DMS 273 treated with DMSO at 0.1 percent for 48 hours (cell line): ENCODE data around the gene ZDHHC11B.
"Not testable (repeated sequence)": the region's sequence is repeated elsewhere in the genome, so short reads cannot be mapped to it uniquely, and the experiment has no call there.

Source experiments
- DNase-seq: peaks from one replicate; lab custom pipeline; 2025; lab: John Stamatoyannopoulos, UW

ZDHHC11B gene

DNA sequence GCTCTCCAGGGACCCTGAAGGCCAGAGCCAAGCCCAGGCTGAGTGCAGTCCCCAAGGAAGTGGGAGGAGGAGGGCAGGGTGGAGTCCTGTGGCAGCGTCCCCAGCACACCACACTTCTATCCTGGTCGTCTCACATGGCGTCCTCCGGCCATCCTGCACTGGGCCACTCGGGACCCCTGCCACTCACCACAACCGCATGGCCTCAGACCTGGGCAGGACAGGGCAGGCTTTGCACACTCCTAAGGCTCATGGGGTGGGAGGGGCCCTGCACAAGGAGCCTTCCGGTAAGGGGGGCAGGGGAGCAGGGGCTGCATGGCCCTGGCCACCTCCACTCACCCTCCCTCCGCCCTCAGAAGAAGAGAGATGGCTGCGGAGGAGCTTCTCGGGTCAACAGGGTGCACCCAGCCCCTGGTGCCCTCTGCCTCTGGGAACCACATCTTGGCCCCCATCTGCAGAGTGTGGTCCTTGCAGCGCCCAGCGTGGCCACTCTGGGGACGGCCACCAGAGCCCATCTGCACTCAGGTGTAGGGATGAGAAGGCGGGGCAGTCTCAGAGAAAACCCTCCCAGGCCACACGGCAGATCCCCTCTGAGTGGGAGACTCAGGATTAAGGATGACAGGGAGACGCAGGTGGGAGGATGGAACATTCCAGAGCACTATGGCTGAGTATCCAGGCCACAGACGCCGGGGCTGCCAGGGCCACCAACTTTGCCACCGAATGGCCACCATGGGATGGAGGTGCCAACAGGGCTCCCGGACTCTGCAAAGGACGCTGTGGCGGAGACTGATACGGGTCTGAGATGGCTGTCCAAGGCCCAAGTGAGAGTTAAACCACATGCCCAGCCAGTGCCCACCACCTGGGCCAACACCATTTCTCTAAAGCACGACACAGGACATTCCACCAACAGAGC is 99.0 kb downstream of the ZDHHC11B start:
- DNase-seq = no peak

DNA sequence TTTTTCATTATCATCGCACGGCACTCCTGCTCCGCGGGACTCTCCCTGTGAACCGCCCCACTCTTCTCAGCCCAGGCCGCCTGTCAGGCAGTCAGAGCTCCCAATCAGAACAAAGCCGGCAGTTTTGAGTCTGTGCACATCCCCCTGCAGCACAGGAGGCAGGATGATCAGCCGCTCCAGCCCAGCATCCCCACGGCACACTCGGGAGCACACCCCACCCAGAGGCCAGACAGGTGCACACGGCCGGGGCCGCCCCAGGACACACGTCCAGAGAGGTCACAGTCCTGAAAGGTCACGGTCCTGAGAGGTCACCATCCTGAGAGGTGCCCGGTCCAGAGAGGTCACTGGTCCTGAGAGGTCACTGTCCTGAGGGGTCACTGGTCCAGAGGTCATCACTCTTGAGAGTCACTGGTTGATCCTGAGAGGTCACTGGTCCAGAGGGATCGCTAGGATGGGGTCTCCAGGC is 99.7 kb downstream of the ZDHHC11B start:
- DNase-seq = no peak

DNA sequence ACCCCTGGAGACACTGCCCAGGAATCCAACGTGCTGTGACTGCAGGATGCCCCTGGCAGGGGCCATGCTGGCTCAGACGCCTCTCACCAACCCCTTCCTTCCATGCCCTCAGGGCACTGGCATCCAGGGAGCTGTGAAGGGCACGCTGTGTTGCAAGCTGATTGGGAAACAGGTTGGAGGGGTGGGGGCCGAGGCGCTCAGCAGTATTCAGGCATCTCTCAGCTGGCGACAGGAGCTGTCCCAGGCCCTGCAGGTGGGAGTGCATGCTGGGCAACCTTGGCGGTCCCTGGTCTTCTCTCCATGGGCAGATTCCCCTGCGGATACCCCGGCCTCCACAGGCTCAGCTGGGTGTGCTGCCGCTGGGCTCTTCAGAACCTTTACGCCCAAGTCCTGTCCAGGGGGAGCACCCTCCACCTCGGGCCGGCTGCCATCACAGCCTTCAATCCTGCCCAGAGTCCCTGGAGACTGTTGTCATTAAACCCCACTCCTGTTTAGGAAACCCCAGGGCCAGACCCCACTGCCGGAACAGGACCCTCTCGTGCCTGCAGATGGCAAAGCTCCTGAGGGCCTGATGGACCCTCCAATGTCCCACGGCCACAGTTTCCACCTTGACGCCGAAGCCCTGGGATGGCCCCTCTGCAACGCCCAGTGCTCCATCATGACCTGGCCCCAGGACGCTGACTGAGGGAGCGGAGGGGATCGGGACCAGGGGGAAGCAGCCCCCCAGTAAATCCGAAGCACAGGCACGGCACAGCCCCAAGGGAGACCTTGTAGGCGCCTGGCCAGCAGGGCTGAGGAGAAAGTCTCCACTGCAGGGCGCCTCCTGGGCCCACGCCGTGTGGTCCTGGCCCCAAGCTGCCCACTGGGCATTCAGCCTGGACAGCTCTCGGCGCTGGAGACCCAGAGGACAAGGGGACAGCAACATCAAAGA is 100.7 kb downstream of the ZDHHC11B start:
- DNase-seq = no peak

DNA sequence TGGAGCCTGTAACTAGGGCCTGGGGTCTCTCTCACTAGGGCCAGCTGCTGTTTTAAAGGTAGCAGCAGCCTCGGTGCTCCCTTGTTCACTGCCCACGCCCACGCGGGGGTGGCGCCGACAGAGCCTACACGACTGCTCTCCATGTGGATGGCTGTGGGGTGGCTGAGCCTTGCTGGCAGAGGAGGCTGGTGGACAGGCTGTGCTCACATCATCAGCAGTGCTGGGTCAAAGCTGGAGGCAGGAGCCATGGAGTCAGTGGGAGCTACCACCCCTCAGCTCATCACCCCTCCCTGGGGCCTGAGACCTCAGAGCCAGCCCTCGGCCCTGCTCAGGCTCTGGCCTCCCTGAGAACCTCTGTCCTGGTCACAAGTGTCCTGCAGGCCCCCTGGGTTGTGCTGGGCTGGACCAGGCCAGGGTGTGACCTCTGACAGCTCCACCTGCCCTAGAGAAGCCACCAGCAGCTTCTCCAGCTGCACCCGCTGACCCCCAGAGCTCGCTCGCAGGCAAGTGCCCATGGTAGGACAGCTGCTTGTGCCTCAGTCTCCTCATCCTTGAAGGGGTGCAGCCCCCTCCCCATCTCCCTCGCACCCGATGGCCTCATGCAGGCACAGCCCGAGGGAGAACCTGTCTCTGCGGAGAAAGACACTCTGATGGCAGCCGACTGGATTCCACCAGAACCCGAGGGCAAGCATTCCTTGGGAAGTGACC is 101.7 kb downstream of the ZDHHC11B start:
- DNase-seq = not testable (repeated sequence)

DNA sequence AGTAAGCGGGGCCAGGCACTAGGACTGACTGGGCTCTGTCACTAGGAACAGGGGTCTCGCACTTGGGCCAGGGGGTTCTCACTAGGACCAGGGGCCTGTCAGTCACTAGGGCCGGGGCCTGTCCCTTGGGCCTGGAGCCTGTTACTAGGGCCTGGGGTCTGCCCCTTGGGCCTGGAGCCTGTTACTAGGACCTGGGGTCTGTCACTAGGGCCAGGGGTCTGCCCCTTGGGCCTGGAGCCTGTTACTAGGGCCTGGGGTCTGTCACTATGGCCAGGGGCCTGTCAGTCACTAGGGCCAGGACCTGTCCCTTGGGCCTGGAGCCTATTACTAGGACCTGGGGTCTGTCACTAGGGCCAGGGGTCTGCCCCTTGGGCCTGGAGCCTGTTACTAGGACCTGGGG is 102.3 kb downstream of the ZDHHC11B start:
- not testable (repeated sequence) for DNase-seq

DNA sequence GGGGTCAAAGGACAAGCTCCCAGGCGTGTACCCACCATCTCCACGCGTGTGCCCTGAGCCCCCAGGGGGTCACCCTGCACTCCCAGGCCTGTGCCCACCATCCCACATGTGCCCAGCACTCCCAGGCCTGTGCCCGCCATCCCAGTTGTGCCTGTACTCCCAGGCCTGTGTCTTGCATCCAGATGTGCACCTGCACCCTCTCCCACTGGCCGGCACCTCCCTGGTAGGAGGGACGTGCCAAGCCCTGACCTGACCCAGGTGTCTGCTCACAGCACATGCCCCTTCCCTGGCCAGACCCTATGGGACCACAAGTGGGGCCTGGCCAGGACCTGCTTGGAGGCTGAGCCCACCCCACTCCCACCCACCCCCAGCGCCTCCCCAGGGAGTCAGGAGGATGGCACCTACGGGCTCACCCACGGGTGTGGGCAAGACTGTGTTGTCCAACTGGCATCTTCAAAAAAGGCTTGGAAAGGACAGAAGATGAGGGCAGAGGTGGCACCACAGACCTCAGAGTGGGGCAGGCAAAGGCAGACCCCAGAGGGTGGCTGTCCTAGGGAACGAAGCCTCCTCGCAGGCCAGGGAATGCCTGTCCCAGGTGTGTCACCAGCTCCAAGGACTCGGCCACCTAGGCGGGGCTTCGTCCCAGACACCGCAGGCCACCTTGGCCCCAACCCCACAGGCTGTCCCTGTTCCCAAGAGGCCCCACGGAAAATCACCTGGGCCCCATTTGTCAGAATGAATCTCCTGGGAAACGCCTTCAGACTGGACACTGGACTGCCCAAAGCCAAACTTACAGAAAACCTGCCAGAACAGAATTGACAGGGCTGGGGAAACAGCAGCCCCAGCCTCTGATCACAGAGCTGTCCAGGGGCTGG is 103.0 kb downstream of the ZDHHC11B start:
- not testable (repeated sequence) for DNase-seq

DNA sequence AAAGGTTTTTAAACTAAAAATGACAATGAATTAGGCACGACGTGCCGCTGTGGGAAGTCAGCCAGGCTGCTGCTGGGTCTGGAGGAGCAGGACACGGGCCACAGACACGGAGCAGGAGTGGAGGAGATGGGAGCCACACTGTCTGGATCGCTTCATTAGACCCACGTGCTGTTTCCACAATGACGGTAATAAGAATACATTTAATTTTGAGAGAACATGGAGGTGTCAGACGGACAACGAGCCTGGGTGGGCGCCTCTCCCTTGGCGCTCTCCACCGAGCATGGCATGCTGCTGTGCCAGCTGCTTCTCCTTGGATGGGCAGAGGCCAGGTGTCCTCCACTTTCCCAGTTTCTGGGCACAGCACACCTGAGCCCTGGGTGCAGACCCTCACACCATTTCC is 103.7 kb downstream of the ZDHHC11B start:
- DNase-seq = not testable (repeated sequence)

DNA sequence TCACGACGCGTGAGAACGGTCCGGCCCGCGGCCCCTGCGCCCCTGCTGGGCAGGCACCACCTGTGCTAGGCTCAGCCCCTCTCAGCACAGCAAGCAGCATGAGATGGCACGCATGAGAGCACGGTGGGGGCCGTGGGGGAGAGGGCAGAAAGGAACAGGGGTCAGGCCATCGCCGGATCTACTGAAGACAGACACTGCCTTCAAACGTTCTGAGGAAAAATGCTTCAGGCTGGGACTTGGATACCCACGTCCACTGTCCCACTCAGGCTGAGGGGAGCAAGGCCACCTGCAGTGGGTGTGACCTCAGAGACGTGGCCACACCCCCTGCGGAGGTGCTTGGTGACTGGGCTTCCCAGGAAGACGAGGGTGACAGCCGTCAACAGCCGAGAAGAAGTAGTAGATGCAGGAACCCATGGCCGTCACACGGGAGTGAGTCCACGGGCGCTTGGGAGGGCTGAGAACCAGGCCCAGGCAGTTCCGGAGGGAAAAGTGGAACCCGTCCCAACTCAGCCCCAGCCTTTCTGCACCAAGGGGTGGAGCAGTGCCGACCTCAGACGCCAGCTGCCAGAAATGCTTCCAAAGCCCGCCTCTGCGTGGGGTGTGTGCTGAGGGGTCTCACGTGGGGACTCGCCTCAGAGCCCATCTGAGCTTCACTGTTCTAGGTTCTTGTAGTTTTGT is 104.3 kb downstream of the ZDHHC11B start:
- DNase-seq = not testable (repeated sequence)

DNA sequence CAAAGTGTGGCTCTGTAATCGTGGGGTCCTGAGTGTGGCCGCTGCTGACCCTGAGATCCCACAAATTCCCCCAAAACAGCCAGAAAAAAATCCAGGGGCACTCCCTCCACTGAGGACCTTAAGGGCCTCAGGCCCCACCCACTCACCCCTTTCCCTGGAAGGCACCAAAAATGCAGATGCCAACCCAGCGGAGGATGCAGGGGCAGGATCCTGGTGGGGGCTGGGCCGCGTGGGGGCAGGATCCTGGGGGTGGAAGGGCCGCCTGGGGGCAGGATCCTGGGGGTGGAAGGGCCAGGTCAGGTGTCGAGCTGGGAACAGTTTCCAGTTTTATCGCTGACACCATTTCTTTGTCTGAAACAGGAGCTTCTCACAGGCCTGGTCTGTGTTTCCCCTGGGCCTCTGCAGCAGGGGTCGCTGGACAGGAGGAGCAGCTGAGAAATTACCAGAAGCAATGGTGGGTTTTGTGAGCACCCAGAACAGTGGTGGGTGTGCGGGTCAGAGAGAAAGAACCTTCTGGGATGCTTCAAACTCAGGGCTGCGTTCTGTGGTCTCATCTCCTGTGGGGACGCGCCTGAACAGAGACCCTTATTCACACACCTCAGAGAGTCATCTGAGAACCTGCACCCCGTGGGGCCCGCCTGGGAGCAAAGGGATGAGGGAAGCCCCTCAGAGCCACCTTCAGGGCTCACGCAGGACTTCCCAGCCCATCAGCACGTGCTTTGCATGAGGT is 105.2 kb downstream of the ZDHHC11B start:
- not testable (repeated sequence) for DNase-seq

DNA sequence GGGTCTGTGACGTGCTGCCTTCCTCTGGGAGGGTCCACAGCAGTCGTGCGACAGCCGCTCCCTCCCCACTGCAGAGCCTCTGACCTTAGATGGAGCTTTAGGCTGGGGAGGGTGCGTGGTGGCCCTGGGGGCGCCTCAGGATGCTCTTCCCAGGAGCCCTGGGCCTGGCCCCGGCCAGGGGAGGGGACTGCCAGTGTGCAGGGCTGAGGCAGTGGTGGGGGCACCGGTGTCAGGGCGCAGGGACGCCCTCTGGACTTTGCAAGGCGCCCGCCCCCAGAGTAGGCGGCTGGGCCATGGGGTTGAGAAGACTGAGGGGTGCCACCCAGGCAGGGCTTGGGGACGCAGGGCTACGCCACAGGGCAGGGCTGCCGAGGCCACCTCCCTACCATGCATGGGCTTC is 106.0 kb downstream of the ZDHHC11B start:
- not testable (repeated sequence) for DNase-seq

DNA sequence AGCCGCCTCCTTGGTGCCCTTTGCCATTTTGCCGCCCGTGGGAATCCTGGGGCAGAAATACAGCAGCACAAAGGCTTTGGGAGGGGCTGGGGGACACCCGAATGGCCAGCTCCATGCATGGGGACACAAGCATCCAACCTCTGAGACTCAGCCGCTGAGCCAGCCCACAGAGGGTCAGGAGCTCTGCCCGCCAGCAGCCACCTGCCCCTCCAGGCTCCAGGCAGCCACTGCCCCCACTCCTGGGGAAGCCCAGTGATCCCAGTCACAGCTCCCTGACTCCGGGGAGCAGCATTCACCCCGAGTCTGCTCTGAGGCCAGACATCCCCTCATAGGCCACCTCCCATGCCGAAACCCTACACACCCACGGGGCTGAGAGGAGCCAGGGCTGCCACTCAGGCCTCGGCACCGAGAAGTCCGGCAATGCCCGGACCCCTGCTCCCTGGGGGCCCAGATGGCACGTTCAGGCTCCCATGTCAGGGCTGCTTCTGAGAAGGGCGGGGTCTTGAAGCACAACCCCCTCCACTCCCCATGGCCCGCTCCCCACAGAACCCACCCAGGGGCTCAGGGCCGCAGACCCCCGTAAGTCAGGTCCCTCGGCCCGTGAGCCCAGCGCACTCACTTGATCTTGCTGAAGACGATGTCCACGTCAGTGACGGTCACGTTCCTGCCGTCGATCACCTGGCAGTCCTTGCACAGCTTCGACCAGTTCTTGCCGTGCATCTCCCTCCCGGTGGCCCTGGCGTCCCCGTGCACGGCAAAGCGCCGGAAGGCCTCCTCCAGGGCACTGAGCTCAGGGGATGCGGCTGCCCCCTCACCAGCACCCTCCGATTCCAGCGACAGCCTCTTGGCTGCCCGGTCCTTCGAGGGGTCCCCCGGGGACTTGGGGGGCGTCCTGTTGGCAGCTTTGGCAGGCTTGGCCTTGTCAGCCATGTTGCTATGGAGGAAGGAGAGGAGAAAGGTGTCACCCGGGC is 107.1 kb downstream of the ZDHHC11B start:
- DNase-seq = no peak

DNA sequence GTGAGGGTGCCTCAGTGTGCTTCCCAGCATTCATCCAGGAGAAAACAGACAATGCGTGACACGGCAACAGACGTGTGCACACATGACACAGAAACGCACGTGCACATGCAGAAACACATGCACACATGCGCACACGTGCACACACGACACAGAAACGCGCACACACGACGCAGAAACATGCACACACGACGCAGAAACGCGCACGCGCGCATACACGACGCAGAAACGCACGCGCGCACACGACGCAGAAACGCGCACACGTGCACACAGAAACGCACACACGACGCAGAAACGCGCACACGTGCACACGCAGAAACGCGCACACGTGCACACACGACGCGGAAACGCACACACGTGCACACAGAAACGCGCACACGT is 107.8 kb downstream of the ZDHHC11B start:
- DNase-seq = no peak

DNA sequence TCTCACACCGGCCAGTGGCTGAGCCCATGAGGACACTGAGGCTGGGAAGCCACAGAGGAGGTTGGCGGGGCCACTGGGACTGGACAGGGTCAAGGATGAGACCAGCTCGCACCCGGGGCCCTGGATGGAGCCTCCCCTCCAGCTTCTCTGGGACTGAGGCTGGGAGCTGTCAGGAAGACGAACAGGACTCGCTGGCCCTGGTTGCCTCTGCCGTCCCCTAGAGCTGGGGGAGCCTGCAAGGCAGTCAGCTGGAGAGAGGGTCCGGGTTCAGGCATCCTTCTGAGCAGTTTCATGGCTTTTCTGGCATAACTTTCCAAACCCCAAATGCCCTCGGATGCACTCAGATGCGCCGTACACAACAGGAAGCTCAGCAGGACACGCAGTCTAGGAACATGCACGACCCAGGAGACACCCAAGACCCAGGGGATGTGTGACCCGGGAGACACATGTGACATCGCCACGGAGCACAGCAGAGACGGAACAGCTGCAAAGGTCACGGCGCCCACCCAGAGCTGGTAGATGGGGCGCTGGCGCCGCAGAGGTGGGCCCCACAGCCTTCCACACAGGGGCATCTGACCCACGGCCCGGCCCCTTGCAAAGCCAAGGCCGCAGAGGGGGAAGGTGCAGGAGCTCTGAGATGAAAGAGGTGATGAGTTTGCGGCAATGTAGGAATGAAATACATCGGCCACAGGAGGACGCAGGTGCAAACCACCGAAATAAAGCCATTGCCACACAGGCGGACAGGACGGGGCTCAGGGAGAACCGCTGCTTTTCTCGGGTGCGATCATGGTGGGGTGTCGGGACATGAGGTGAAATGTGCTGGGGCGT is 108.4 kb downstream of the ZDHHC11B start:
- no peak for DNase-seq

DNA sequence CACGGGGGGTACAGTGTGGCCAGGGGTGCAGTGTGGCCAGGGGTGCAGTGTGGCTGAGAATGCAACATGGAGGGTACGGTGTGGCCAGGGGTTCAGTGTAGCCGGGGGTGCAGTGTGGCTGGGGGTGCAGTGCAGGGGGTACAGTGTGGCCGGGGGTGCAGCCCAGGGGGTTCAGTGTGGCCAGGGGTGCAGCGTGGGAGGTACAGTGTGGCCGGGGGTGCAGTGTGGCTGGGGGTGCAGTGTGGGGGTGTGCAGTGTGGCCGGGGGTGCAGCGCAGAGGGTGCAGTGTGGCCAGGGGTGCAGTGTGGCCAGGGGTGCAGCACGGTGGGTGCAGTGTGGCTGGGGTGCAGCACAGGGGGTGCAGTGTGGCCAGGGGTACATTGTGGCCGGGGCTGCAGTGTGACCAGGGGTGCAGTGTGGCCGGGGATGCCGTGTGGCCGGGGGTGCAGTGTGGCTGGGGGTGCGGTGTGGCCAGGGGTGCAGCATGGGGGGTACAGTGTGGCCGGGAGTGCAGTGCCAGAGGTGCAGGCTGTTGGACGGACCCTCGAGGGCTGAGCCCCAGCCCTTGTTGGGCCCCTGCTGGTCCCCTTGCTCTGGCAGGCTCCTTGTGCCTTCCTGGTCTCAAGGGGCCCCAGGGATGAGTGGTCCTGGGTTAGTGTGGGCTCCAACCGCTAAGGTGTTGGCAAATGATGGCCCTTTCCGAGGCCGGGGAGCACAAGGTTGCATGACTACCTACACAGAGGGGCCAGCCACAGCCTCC is 109.2 kb downstream of the ZDHHC11B start:
- DNase-seq = no peak

DNA sequence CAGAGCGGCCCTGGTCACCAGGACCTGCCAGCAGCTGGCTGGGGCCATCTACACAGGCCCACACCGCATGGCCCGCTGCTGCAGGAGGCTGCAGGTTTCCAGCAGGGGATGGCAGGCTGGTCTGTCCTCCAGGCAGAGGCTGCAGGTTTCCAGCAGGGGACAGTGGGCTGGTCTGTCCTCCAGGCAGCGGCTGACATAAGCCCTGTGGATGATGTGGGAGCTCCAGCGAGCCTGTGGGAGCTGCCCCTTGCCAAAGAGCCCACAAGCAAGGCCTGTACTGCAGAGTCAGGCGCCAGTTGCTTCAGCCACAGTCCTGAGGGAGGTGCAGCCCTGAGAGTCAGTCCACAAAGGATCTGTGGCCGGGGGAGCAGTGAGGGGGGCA is 109.9 kb downstream of the ZDHHC11B start:
- no peak for DNase-seq

DNA sequence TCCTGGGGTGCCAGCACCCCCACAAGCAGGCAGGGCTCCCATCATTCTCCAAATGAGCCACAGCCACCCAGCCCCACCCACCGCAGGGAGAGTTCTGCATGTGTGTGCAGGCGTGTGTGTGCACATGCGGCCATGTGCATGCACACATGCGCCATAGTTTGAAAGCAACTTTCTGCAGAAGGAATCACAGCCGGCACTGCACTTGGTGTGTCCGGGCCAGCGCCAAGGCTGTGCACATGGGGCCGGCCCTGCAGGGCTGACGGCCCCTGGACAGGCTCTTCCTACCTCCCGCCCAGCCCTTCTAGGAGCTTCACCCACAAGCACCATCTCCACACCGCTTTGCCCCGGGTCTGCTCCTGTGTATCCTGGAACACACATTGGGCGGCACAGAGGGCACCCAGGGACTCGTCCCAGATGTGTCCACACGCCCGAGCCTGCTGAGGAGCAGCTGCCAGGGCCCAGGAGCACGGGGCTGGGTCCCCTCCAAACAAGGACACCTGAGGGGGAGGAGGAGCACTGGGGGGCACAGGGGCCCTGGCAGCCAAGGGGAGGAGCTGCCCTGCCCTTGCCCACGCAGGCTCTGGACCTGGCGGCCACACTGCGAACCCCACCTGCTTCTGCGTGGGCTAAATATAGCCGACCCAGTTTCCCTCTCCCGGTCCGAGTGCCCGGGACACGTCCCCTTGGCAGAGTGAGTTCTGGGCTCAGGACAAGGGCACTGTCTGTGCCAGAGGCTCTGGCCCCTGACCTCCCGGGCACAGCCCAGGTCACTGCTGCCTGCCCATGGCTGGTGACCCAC is 110.5 kb downstream of the ZDHHC11B start:
- DNase-seq = no peak
